HepG2 (cell line): ENCODE data around the gene LCN1. TPM values are rescaled to one million over a fixed set of nuclear protein-coding genes. Genes with fewer than 3 reads are reported as not detected.
"Not testable (repeated sequence)": the region's sequence is repeated elsewhere in the genome, so short reads cannot be mapped to it uniquely, and the experiment has no call there.

ENCODE experiments used
- ATAC-seq: fragments of 200-7000 bp; cut with Tn5 transposase; 3 replicates; pipeline ENCODE4 v1.9.1; 2020; ENCODE audit warnings: mild to moderate bottlenecking, moderate library complexity
- BruUV-seq: library from RNA; stranded (reverse); fragments of 400-500 nt; replicated peaks from 2 replicates; lab custom pipeline; 2021; lab: Mats Ljungman, UMichigan
- CTCF ChIA-PET: fragments of 300-600 bp; formaldehyde crosslinking; extraction: SDS; loops from one replicate; lab custom pipeline; 2021; ENCODE audit warnings: low total read pairs, inconsistent platforms, low intra/inter-chr PET ratio; lab: Yijun Ruan, JAX
- POLR2A ChIA-PET: fragments of 350-600 bp; sonication (Branson Sonifier 250); formaldehyde crosslinking; loops from one replicate; lab custom pipeline; 2020; ENCODE audit warnings: antibody characterized with exemption, inconsistent platforms; lab: Yijun Ruan, JAX
- DNase-seq: peaks from one replicate; pipeline ENCODE4 v3.0.0-alpha.2; 2015; ENCODE audit warnings: low spot score
- FAIRE-seq: peaks from 3 replicates; lab custom pipeline; 2011; peaks lifted over from hg19 to GRCh38; lab: Jason Lieb, UNC
- H2AFZ ChIP-seq: one replicate; pipeline ENCODE4 v1.6.1; 2011; ENCODE audit warnings: low read length, inconsistent platforms
- H3K27ac ChIP-seq: fragments of 300-600 bp; 3 replicates; pipeline ENCODE4 v1.8.0; 2011; ENCODE audit warnings: mixed run types, mild to moderate bottlenecking, mixed read lengths, low read length, inconsistent platforms; ENCODE audit not compliant: insufficient read depth; ENCODE audit errors: extremely low read length
- H3K27me3 ChIP-seq, 2 experiments: fragments of 200-600 bp in 1 of 2; 2 replicates in 1 of 2; 3 replicates in 1 of 2; pipeline versions ENCODE4 v1.6.0 to v1.8.0; 2011; ENCODE audit warnings: low read length in 2 of 2, mild to moderate bottlenecking in 2 of 2, moderate library complexity in 2 of 2, inconsistent platforms in 1 of 2; ENCODE audit not compliant: insufficient read depth in 2 of 2, control insufficient read depth in 1 of 2
- H3K36me3 ChIP-seq, 2 experiments: fragments of 200-600 bp in 1 of 2; replicated peaks in 1 of 2; 2 replicates in 1 of 2; 3 replicates in 1 of 2; pipeline versions ENCODE4 v1.5.1 to v1.8.0; 2011; ENCODE audit warnings: low read length in 2 of 2, inconsistent platforms in 1 of 2; ENCODE audit not compliant: insufficient read depth in 2 of 2, control insufficient read depth in 1 of 2
- H3K4me1 ChIP-seq: 2 replicates; pipeline ENCODE4 v1.5.1; 2012; ENCODE audit warnings: low read length, inconsistent platforms; ENCODE audit not compliant: insufficient read depth
- H3K4me2 ChIP-seq: 2 replicates; pipeline ENCODE4 v1.6.0; 2011; ENCODE audit warnings: low read depth, low read length, inconsistent platforms
- H3K4me3 ChIP-seq, 3 experiments: fragments of 200-600 bp in 1 of 3; sonication (generic), shearing (Covaris generic) in 1 of 3; replicated peaks in 1 of 3; 2 replicates each; pipeline ENCODE4 v1.5.1; 2011 to 2016; ENCODE audit warnings: low read length in 3 of 3, inconsistent platforms in 2 of 3, low read depth in 2 of 3, mild to moderate bottlenecking in 2 of 3, control low read depth in 1 of 3, mixed read lengths in 1 of 3; ENCODE audit not compliant: insufficient read depth in 1 of 3
- H3K79me2 ChIP-seq: one replicate; pipeline ENCODE4 v1.6.1; 2011; ENCODE audit warnings: low read length, inconsistent platforms; ENCODE audit not compliant: insufficient read depth
- H3K9ac ChIP-seq: 2 replicates; pipeline ENCODE4 v1.6.0; 2011; ENCODE audit warnings: mild to moderate bottlenecking, low read depth, low read length, inconsistent platforms; ENCODE audit not compliant: insufficient read depth
- H3K9me3 ChIP-seq: 2 replicates; pipeline ENCODE4 v1.5.1; 2012; ENCODE audit warnings: mild to moderate bottlenecking, low read length
- H4K20me1 ChIP-seq: 2 replicates; pipeline ENCODE4 v1.6.0; 2011; ENCODE audit warnings: inconsistent platforms, mild to moderate bottlenecking, low read length, moderate library complexity; ENCODE audit not compliant: insufficient read depth
- CCAR2 ChIP-seq: fragments of 200-400 bp; formaldehyde crosslinking; optimal IDR thresholded peaks from 2 replicates; pipeline ENCODE3; 2018; ENCODE audit warnings: low read depth, mild to moderate bottlenecking, low read length, moderate library complexity
- FOXJ3 ChIP-seq: sonication (generic); formaldehyde crosslinking; IDR thresholded peaks from 2 replicates; pipeline ENCODE4 v1.4.0; 2020; ENCODE audit warnings: missing genetic modification reagents, mild to moderate bottlenecking, borderline replicate concordance
- KMT2B ChIP-seq: IDR thresholded peaks from 2 replicates; pipeline ENCODE4 v1.6.1; 2016; ENCODE audit warnings: missing genetic modification reagents, missing compliant biosample characterization
- MTF1 ChIP-seq: sonication (generic); formaldehyde crosslinking; IDR thresholded peaks from 2 replicates; pipeline ENCODE4 v1.5.0; 2020; ENCODE audit warnings: missing genetic modification reagents
- NBN ChIP-seq: fragments of 450-650 bp; conservative IDR thresholded peaks from 2 replicates; pipeline ENCODE4 v1.6.1; 2017
- REL ChIP-seq: sonication (generic); formaldehyde crosslinking; conservative IDR thresholded peaks from 2 replicates; pipeline ENCODE4 v1.8.0; 2022; ENCODE audit warnings: mild to moderate bottlenecking, missing genetic modification reagents, moderate library complexity
- SNAI1 ChIP-seq: sonication (generic); formaldehyde crosslinking; IDR thresholded peaks from 2 replicates; pipeline ENCODE4 v1.5.0; 2020; ENCODE audit warnings: mild to moderate bottlenecking, missing genetic modification reagents, borderline replicate concordance
- ZFP62 ChIP-seq: sonication (generic); formaldehyde crosslinking; IDR thresholded peaks from 2 replicates; pipeline ENCODE4 v1.4.0; 2020; ENCODE audit warnings: missing genetic modification reagents
- WGBS: methylation state at CpG from one replicate; pipeline ENCODE4 v1.1.6; 2017; ENCODE audit warnings: low lambda C conversion rate; 5-methylcytosine and 5-hydroxymethylcytosine counted together
- in situ Hi-C: cut with HindIII; loops from 2 replicates; pipeline ENCODE4 v1.10.0; 2017; ENCODE audit warnings: low pct_unique_long_range_greater_than_20kb; ENCODE audit not compliant: extremely low pct_ligation_motif_present
- intact Hi-C: fragments of 100-400 bp; cut with micrococcal nuclease; formaldehyde crosslinking; loops from one replicate; pipeline ENCODE4 v1.10.0; 2022; ENCODE audit not compliant: unreplicated experiment
- polyA plus RNA-seq, 8 experiments: library from polyadenylated mRNA; depleted of rRNA in 3 of 8; stranded (reverse) in 7 of 8; unstranded in 1 of 8; fragments of >200 nt; fragmentation: Illumina TruSeq in 4 of 8; extraction: Trizol in 4 of 8; gene quantifications; 2 replicates each; pipeline versions ENCODE4 v1.2.1 to v1.2.3, GENCODE V29; 2011 to 2016; ENCODE audit warnings: low read depth in 4 of 8, missing spikeins in 1 of 8, mixed read lengths in 1 of 8; ENCODE audit not compliant: insufficient read depth in 1 of 8
- total RNA-seq, 5 experiments: library from RNA; depleted of rRNA; stranded (reverse); fragments of >200 nt; fragmentation: Illumina TruSeq; extraction: Trizol; gene quantifications; 2 replicates each; pipeline ENCODE4 v1.2.3, GENCODE V29; 2016; ENCODE audit warnings: low read depth in 1 of 5
- TF ChIP-seq, protein P1 (sequence below), 2 experiments: sonication (generic) in 1 of 2; formaldehyde crosslinking in 1 of 2; IDR thresholded peaks; 2 replicates each; pipeline versions ENCODE4 v1.5.1 to v1.6.1; 2011 to 2020; ENCODE audit warnings: borderline replicate concordance in 1 of 2, low read depth in 1 of 2, low read length in 1 of 2, mild to moderate bottlenecking in 1 of 2, missing genetic modification reagents in 1 of 2, moderate library complexity in 1 of 2
- TF ChIP-seq, protein P2 (sequence below): fragments of 450-650 bp; IDR thresholded peaks from 2 replicates; pipeline ENCODE4 v1.6.1; 2016

Gene LCN1
- total and polyA plus RNA-seq, 2 of the 13 experiments (the other 11 are each of a cell fraction or from before 2014, with no cell fraction given) = not detected

GRCh38 chr9:135544981-135545635, 23.9 kb downstream of the LCN1 start (continued):
- TF ChIP-seq, protein P1, sequence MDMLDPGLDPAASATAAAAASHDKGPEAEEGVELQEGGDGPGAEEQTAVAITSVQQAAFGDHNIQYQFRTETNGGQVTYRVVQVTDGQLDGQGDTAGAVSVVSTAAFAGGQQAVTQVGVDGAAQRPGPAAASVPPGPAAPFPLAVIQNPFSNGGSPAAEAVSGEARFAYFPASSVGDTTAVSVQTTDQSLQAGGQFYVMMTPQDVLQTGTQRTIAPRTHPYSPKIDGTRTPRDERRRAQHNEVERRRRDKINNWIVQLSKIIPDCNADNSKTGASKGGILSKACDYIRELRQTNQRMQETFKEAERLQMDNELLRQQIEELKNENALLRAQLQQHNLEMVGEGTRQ (IDR thresholded peaks at IDR 0.05; ENCODE audit: low read depth, low read length) = peak; percentile 47
- TF ChIP-seq, protein P1 (CRISPR knock-in tag; IDR thresholded peaks at IDR 0.05; ENCODE audit: borderline replicate concordance) = no peak
- TF ChIP-seq ZFP62 (CRISPR knock-in tag) (no peak), FOXJ3 (CRISPR knock-in tag) (no peak), KMT2B (no peak), NBN (no peak), CCAR2 (no peak), MTF1 (no peak), REL (CRISPR knock-in tag) (no peak), SNAI1 (CRISPR knock-in tag) (no peak)
- TF ChIP-seq, protein P2, sequence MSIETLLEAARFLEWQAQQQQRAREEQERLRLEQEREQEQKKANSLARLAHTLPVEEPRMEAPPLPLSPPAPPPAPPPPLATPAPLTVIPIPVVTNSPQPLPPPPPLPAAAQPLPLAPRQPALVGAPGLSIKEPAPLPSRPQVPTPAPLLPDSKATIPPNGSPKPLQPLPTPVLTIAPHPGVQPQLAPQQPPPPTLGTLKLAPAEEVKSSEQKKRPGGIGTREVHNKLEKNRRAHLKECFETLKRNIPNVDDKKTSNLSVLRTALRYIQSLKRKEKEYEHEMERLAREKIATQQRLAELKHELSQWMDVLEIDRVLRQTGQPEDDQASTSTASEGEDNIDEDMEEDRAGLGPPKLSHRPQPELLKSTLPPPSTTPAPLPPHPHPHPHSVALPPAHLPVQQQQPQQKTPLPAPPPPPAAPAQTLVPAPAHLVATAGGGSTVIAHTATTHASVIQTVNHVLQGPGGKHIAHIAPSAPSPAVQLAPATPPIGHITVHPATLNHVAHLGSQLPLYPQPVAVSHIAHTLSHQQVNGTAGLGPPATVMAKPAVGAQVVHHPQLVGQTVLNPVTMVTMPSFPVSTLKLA = peak; percentile 52; the same call in 1 of the 2 replicates

DNA sequence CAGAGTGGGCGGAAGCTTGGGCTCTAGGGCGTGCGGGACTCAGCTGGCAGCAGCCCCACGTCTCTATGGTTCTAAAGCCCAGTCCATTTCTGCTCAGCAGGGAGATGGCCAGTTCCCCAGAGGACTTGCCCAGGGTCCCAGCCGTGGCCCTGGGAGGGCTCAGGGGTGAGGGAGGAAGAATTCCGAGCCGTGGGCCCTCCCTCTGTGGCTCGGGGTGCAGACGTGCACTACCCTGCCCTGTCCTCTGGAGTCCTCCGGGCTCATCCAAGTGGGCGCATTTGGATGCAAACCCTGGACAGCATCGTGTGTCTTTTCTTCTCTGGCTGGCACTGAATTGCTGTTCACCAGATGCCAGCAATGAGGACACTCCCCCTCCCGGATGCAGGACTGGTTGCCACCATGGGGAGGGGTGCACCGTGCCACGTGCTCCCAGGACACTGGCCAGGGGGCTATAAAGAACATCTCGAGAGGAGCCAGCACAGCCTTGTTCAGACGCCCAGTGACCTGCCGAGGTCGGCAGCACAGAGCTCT, 24.5 kb downstream of the LCN1 start, which contains the start of gene OBP2A:
TSS of gene OBP2A (plus strand) at position 481 of the 531 bp plus-strand sequence. CDS start 55 bp downstream, outside the sequence.
- peak; percentile 29 for ATAC-seq
- H3K4me2 ChIP-seq, H3K27ac ChIP-seq, BruUV-seq, H3K36me3 ChIP-seq, H3K4me1 ChIP-seq, in situ Hi-C loops, H3K9ac ChIP-seq, POLR2A ChIA-PET, H3K4me3 ChIP-seq, H3K9me3 ChIP-seq, DNase-seq, H2AFZ ChIP-seq, intact Hi-C loops, FAIRE-seq, CTCF ChIA-PET, H3K79me2 ChIP-seq, H4K20me1 ChIP-seq: not testable (repeated sequence)
- WGBS = 45% methylated on average over 4 of the region's 19 CpGs
- peaks cover 3 to 24% of the 10 kb centered on the region in 2 experiments; a peak in 4 of 5 replicates for H3K27me3 ChIP-seq

GRCh38 chr9:135546792-135547617, 25.8 kb downstream of the LCN1 start:
- intact Hi-C loops, BruUV-seq, in situ Hi-C loops, H4K20me1 ChIP-seq, DNase-seq, CTCF ChIA-PET, H3K4me3 ChIP-seq, H3K27ac ChIP-seq, FAIRE-seq, H3K36me3 ChIP-seq, H3K9ac ChIP-seq, H3K9me3 ChIP-seq, H3K4me2 ChIP-seq, H3K79me2 ChIP-seq, POLR2A ChIA-PET, ATAC-seq, H2AFZ ChIP-seq, H3K4me1 ChIP-seq: not testable (repeated sequence)
- peaks cover 10 to 37% of the 10 kb centered on the region in 2 experiments; a peak in 4 of 5 replicates for H3K27me3 ChIP-seq
- 7% methylated on average over 8 of the region's 21 CpGs for WGBS
